Smooth muscle cell of bladder (primary cell): ENCODE measurements around the gene XPO1. TPM values are rescaled to one million over a fixed set of nuclear protein-coding genes. Genes with fewer than 3 reads are reported as not detected.

ENCODE experiments used
- total RNA-seq: library from RNA; depleted of rRNA; stranded (reverse); fragments of >200 nt; gene quantifications from 2 replicates; pipeline ENCODE4 v1.2.3, GENCODE V29; 2014

XPO1 gene, protein sequence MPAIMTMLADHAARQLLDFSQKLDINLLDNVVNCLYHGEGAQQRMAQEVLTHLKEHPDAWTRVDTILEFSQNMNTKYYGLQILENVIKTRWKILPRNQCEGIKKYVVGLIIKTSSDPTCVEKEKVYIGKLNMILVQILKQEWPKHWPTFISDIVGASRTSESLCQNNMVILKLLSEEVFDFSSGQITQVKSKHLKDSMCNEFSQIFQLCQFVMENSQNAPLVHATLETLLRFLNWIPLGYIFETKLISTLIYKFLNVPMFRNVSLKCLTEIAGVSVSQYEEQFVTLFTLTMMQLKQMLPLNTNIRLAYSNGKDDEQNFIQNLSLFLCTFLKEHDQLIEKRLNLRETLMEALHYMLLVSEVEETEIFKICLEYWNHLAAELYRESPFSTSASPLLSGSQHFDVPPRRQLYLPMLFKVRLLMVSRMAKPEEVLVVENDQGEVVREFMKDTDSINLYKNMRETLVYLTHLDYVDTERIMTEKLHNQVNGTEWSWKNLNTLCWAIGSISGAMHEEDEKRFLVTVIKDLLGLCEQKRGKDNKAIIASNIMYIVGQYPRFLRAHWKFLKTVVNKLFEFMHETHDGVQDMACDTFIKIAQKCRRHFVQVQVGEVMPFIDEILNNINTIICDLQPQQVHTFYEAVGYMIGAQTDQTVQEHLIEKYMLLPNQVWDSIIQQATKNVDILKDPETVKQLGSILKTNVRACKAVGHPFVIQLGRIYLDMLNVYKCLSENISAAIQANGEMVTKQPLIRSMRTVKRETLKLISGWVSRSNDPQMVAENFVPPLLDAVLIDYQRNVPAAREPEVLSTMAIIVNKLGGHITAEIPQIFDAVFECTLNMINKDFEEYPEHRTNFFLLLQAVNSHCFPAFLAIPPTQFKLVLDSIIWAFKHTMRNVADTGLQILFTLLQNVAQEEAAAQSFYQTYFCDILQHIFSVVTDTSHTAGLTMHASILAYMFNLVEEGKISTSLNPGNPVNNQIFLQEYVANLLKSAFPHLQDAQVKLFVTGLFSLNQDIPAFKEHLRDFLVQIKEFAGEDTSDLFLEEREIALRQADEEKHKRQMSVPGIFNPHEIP (N-terminal part only)
- total RNA-seq = 177 and 215 TPM in 2 replicates

DNA sequence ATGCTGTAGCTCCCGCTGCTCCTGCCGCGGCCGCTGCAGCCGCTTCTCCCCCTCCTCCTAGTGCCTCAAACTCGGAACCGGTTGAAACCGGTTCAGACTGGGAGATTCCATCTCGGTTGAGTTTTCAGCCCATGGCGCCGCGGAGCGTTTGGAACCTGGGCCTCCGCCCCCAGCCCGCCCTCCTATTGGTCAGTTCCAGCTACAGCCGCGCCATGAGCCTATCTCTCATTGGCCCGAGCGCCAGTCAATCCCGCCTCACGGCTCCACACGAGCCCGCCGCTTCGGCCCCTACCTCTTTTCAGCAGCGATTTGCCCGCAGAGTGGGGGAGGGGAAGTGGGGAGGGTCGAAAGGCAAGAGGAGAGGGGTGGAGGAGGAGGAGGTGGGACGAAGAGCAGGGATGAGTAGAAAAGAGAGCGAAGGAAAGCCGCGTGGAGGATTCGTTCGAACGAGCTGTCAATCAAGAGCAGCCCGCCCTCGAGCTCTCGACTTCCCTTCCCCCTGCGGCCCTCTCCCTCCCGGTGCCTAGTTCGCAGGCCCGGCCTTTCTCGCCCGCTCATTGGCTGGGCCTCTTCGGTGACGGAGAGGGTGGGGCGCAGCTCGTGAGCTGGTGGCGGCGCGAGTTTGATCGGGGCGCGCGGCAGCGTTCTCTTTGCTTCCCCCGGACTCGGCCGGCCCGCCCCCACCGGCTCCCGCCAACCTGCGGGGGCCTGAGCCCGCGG is at the start of gene XPO1:
TSS of gene XPO1 (minus strand) at position 157 of the 720 bp plus-strand sequence. CDS start 4,459 bp downstream, outside the sequence.

DNA sequence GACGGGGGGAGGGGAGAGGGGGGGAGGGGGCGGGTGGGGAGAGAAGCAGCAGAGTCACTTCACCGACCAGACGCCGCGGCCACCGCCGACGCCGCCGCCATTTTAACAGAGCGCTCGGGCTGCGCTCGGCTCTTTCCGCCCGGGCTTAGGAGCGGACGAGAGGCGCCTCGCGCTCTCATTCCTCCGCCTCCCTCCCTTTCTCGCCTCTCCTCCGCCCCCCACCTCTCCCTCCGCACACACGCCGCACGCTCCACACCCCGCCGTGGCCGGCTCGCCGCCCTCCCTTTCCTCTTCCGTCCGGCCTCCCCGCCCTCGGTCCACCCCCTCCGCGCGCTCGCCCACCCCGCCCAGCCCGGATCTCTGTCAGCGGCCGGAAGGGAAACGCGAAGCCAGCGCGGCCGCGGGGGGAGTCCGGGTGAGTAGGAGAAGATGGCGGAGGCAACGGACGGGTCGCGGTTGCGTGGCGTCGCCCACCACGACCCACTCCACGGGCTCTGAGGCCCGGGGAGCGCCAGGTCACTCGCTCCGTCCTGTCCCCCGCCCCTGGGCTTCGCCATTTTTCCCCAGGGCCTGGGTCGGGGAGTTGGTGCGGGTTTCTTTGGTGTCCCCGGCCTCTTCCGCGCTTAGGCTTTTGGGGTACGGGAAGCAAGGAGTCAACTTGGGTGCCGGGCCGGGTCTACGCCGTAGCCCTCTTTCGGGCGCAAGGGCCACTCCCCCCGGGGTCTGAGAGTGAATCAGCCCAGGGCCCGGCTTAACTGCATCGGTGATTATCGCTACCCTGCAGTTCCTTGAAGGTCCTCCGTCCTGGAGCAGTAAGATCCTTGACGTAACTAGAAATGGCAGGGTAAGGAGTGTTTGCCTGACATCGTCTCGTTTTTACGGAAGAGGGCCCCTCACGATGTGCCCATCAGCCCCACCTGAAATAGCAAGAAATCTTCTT is 66.9 kb downstream of the XPO1 start, which contains the start of gene USP34:
TSS of gene USP34 (minus strand) at position 123 of the 940 bp plus-strand sequence. CDS start 395 bp downstream, outside the sequence.

Other genes starting within 250 kb of the XPO1 start
- gene USP34, start 67.3 kb downstream of the XPO1 start, total RNA-seq = 87.6 and 103 TPM in 2 replicates